Testis (tissue), 3 donors: ENCODE measurements around the gene ABL1. TPM values are rescaled to one million over a fixed set of nuclear protein-coding genes. Genes with fewer than 3 reads are reported as not detected.

ENCODE experiments used
- DNase-seq: peaks from one replicate; pipeline ENCODE4 v3.0.0-alpha.2; 2019
- H3K27ac ChIP-seq, 2 donors: fragments of 200-600 bp; sonication (generic); one replicate each; pipeline ENCODE4 v1.5.1; 2019
- H3K27me3 ChIP-seq: fragments of 200-600 bp; sonication (generic); one replicate; pipeline ENCODE4 v1.5.1; 2019
- H3K36me3 ChIP-seq: fragments of 200-600 bp; sonication (generic); one replicate; pipeline ENCODE4 v1.5.1; 2017; ENCODE audit warnings: low read depth; ENCODE audit errors: missing control alignments
- H3K4me1 ChIP-seq: fragments of 200-600 bp; sonication (generic); one replicate; pipeline ENCODE4 v1.5.1; 2019
- H3K4me3 ChIP-seq, 2 donors: fragments of 200-600 bp; sonication (generic); one replicate each; pipeline ENCODE4 v1.5.1; 2017 to 2019
- H3K9me3 ChIP-seq: fragments of 200-600 bp; sonication (generic); one replicate; pipeline ENCODE4 v1.5.1; 2017
- POLR2A ChIP-seq: fragments of 450-650 bp; IDR thresholded peaks from one replicate; pipeline ENCODE4 v1.6.1; 2017; ENCODE audit warnings: antibody characterized with exemption, mild to moderate bottlenecking, moderate library complexity
- WGBS, 2 donors: methylation state at CpG; one replicate each; pipeline ENCODE4 v1.1.5; 2018; 5-methylcytosine and 5-hydroxymethylcytosine counted together
- intact Hi-C: fragments of 100-400 bp; cut with DNase I; formaldehyde crosslinking; loops from one replicate; pipeline ENCODE4 v1.15.1; 2023; ENCODE audit warnings: low total_unique reads
- polyA plus RNA-seq: library from polyadenylated mRNA; stranded (reverse); fragments of 350-450 nt; fragmentation: Illumina TruSeq; extraction: RNeasy Lipid Tissue Mini Kit (QIAGEN cat#74804); gene quantifications from one replicate; pipeline ENCODE4 v1.2.3, GENCODE V29; 2014; ENCODE audit warnings: low read depth, low replicate concordance; ENCODE audit not compliant: insufficient read depth
- total RNA-seq, 2 donors: library from RNA; depleted of rRNA; stranded (reverse); fragments of >200 nt; gene quantifications; one replicate each; pipeline ENCODE4 v1.2.3, GENCODE V29; 2016
- TF ChIP-seq, protein P1 (sequence below), 3 experiments: fragments of 450-650 bp in 2 of 3; fragments of 200-600 bp in 1 of 3; sonication (generic) in 1 of 3; IDR thresholded peaks; one replicate each; pipeline ENCODE4 v1.5.1; 2016 to 2019; ENCODE audit warnings: antibody characterized with exemption in 3 of 3, mild to moderate bottlenecking in 2 of 3, moderate library complexity in 1 of 3

The ABL1 gene
- total and polyA plus RNA-seq, 3 donors from 2014 or later, result 51.0 to 65.9 (median 57.2) TPM

DNA sequence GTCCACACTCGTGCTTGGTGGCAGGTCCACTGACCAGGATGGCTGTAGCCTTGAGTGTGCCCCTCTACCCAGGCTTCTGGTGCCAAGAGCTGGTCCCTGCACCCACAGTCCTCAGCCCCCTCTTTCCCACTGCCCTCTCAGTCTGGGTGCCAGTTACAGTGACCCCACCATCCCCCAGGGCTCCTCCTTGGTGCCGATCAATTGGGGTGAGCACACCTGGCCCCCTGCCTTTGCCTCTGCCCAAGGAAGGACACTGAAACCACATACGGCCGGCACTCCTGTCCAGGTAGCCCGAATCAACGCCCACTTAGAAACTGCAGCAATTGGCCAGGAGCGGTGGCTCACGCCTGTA is 80.0 kb downstream of the ABL1 start:
- Histone ChIP-seq H3K27me3 (no peaks in the 10 kb centered on the region), H3K36me3 (no peaks in the 10 kb centered on the region), H3K4me1 (no peaks in the 10 kb centered on the region), H3K4me3 (no peak overlapping the region), H3K9me3 (no peaks in the 10 kb centered on the region), H3K27ac (no peak overlapping the region)
- no peak for TF ChIP-seq POLR2A
- TF ChIP-seq, protein P1, sequence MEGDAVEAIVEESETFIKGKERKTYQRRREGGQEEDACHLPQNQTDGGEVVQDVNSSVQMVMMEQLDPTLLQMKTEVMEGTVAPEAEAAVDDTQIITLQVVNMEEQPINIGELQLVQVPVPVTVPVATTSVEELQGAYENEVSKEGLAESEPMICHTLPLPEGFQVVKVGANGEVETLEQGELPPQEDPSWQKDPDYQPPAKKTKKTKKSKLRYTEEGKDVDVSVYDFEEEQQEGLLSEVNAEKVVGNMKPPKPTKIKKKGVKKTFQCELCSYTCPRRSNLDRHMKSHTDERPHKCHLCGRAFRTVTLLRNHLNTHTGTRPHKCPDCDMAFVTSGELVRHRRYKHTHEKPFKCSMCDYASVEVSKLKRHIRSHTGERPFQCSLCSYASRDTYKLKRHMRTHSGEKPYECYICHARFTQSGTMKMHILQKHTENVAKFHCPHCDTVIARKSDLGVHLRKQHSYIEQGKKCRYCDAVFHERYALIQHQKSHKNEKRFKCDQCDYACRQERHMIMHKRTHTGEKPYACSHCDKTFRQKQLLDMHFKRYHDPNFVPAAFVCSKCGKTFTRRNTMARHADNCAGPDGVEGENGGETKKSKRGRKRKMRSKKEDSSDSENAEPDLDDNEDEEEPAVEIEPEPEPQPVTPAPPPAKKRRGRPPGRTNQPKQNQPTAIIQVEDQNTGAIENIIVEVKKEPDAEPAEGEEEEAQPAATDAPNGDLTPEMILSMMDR (IDR thresholded peaks at IDR 0.05), result no peak
- intact Hi-C loops, result no loop called here
- 83 to 89% methylated on average over 4 to 8 of the region's 8 CpGs for WGBS, 2 donors
- no peak for DNase-seq

DNA sequence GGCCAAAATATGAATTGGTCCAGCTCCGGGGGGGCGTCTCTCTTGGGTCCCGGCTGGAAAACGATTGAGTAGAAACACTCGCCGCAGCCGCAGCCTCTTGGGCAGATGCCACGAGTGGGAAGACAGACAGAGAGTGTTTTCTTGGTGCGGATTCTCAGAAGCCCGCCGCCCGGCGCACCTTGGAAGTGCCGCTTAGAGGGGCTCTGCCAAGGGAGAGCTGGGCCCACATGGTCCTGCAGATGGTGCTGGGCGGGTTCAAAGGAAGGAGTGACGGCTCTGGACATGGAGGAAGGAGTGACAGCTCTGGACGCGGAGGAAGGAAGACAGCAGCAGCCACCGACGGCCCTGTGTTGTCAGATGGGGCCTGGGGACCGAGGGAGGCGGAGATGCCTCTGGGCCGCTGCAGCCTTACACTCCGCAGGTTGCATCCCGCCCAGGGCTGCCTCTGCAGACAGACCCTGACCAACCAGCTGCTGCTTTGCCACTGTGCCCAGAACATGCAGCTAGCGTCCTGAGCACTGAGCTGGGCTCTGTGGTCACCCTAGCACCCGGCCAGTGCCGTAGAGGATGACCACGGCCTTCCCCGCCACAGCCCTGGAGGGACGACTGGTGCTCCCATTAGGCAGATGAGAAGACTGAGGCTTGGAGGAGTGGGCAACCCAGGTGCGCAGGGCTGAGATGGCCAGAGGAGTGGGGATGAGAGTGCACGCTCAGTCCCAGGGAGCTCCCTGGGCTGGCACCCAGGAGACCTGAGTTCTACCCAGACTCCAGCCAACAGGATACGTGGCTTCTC is 82.3 kb downstream of the ABL1 start:
- Histone ChIP-seq H3K27me3 (no peaks in the 10 kb centered on the region), H3K36me3 (no peaks in the 10 kb centered on the region), H3K27ac (no peak overlapping the region), H3K4me3 (no peak overlapping the region), H3K4me1 (peaks cover 17% of the 10 kb centered on the region), H3K9me3 (no peaks in the 10 kb centered on the region)
- no peak for TF ChIP-seq POLR2A
- TF ChIP-seq, protein P1 (IDR thresholded peaks at IDR 0.05), result no peak
- WGBS, 2 donors, result 84 to 89% methylated on average over 18 to 26 of the region's 34 CpGs
- intact Hi-C loops, result no loop called here
- DNase-seq, result no peak

DNA sequence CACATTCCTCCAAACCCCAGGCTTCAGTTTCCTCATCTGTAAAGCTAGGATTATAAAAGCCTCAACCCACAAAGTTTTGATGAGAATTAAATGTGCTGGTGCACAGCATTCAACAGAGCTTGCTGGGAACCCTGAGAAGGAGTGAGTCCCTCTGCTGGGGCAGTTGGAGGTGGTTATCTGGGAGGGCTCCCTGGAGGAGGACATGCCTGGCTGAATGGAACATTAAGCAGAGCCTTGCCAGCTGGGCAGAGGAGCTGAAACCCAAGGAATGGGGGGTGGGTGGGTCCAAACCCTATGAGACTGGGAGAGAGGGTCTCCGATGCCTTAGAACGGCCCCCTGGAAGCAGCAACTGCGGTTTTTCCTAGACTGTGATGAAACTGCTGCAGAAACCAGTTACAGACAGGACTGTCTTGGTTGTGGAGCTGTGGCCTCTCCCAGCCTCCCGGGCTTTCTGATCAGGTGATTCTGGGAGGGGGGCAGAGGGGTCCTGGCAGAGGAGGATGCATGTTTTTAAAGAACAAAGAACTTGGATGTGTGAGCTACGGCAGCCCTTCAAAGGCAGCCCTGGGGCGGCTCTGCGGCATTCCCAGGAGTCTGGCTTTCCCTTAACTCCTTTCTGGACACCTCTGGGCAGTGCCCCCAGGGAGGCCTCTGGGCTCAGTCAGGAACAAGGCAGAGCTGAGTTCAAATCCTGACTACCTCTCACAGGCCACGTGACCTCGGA is 83.2 kb downstream of the ABL1 start:
- 84 to 87% methylated on average over 7 to 9 of the region's 9 CpGs for WGBS, 2 donors
- Histone ChIP-seq H3K4me1 (peaks cover 17% of the 10 kb centered on the region), H3K4me3 (no peak overlapping the region), H3K27me3 (no peaks in the 10 kb centered on the region), H3K9me3 (no peaks in the 10 kb centered on the region), H3K36me3 (no peaks in the 10 kb centered on the region), H3K27ac (no peak overlapping the region)
- DNase-seq, result no peak
- intact Hi-C loops, result no loop called here
- TF ChIP-seq, protein P1 (IDR thresholded peaks at IDR 0.05), result no peak
- no peak for TF ChIP-seq POLR2A

DNA sequence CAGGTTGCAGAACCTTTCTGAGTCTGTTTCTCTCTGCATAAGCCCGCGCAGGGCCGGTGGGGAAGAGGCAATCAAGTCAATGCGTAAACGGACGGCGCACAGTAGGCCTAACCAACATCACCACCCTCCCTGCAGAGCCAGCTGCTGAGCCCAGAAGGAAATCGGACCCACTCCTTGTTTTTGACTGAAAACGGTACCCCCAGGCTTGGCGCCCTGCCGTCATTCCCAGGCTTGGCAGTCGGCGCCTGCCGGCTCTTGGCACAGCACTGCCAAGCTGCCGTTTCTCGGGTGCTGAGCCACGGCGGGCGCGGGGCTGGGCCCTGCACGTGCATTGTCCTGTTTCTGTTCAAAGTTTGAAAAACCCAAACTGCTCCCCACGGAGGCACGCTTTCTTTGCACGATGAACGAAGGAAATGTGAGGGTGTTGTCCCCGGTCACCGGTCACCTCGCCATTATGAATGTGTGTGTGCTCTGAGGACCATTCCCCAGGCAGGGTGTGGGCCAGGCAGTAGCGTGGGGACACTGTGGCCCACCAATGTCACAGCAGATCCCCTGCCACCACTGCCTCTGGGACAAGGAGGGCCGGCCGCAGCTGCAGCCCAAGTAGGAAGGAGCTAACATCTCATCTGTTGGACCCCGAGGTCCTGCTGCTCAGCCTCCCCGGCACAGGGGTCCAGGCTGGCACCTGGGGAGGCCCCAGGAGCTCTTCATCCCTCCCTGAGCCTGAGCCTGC is 83.9 kb downstream of the ABL1 start:
- no peaks in the 10 kb centered on the region for H3K9me3 ChIP-seq
- H3K4me1 ChIP-seq, result peaks cover 17% of the 10 kb centered on the region
- intact Hi-C loops, result no loop called here
- H3K27ac ChIP-seq, result no peak overlapping the region
- TF ChIP-seq, protein P1 (IDR thresholded peaks at IDR 0.05), result no peak
- TF ChIP-seq POLR2A, result no peak
- no peaks in the 10 kb centered on the region for H3K36me3 ChIP-seq
- no peaks in the 10 kb centered on the region for H3K27me3 ChIP-seq
- 84 to 85% methylated on average over 21 to 32 of the region's 33 CpGs for WGBS, 2 donors
- no peak overlapping the region for H3K4me3 ChIP-seq
- no peak for DNase-seq
